Pulmonary artery endothelial cell (primary cell): ENCODE data around the gene CCDC178. TPM values are rescaled to one million over a fixed set of nuclear protein-coding genes. Genes with fewer than 3 reads are reported as not detected.

ENCODE experiments used
- DNase-seq: peaks from one replicate; pipeline ENCODE4 v3.0.0-alpha.2; 2011; ENCODE audit warnings: low read depth, low spot score
- total RNA-seq: library from RNA; depleted of rRNA; stranded (reverse); fragments of >200 nt; gene quantifications from 2 replicates; pipeline ENCODE4 v1.2.3, GENCODE V29; 2014

The CCDC178 gene
- total RNA-seq, 1 donor from 2014 or later = not detected

GRCh38 chr18:33123862-33124518 lies 316.5 kb downstream of the CCDC178 start:
- DNase-seq = no peak

DNA sequence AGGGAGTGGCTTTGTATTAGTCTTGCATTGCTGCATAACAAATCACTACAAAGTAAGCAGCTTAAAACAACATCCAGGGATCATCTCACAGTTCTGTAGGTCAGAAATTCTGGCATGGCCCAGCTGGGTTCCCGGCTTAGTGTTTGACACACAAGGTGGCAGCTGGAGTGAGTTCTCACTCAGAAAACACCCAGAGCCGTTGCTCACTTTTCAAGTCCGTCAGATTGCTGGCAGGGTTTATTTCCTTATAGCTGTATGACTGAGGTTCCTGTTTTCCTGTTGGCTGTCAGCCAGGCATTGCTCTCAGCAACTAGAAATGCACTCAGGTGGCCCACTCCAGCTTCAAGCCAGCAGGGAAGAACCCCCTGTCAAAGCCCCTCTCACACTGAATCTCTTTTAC lies 324.1 kb downstream of the CCDC178 start:
- DNase-seq = no peak

GRCh38 chr18:33115917-33116316 lies 324.6 kb downstream of the CCDC178 start:
- no peak for DNase-seq

DNA sequence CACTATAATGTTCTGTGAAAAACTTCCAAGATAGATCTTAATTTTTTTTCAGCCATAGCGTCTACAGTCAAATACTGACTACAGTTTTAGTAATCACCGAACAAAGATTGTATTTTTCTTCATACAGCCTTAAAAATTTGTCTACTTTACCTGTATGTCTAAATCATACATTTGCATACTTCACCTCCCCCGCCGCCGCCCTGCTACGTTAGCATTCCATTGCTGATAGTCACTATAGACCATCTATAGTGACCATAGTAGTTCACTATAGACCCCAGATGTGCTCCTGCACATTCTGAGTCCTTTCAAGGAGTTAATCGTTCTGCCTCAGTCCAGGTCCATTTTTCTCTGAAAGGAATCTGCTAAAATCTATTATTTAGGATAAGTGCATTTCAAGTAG lies 325.0 kb downstream of the CCDC178 start:
- no peak for DNase-seq

GRCh38 chr18:33114749-33115148 lies 325.8 kb downstream of the CCDC178 start:
- DNase-seq = no peak

DNA sequence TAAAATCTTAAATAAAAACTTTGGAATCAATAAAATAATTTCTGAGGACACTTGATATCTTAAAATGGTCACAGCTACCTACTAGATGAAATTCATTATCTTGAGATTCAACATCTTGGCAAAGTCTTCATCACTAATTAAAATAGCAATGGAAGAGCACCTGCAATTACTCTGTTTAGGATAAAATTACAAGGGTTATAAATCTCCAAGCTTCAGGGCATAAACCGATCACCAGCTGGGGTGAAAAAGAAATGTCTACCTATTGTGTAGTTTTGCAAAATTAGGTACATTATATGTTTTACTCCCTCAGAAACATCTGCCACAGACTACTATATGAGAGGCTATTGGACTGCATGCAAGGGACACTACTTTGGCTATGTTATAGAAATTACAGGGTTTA lies 327.1 kb downstream of the CCDC178 start:
- no peak for DNase-seq

GRCh38 chr18:33107511-33107910 lies 333.0 kb downstream of the CCDC178 start:
- DNase-seq = no peak

GRCh38 chr18:33101316-33101715 lies 339.2 kb downstream of the CCDC178 start:
- DNase-seq = no peak

DNA sequence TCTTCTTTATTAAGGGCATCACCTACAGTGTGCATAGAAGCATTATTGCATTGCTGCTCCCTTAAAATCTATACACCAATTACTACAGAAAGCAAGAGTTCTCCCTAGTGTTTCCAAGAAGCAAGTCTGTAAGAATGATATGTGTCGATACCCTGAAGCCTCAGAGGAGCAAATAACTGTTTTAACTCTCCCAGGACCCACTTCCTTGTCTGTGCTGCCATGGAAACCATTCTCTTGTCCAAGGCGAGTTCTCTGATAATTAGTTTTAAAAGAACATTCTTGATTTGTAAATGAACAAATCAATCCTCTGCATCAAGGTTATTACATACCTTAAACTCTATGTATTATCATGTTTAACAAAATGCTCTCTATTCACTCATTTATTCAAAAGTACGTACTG lies 340.9 kb downstream of the CCDC178 start:
- DNase-seq = no peak

DNA sequence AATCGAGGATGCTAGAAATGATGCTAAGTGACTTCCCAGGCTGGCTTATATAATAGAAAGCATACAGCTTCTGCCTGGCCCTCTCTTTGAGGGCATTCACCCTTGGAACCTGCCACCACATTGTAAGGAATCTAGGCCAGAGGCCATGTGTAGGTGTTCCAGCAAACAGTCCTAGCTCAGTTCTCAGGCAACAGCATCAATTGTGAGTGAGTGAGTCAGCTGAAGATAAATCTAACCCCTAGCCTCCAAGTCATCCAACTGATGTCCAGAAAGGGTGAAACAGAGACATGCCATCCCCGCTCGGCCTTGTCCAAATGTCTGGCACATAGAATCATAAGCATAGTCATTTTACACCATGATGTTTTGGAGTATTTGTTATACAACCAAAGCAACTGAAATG lies 343.4 kb downstream of the CCDC178 start:
- DNase-seq = no peak

DNA sequence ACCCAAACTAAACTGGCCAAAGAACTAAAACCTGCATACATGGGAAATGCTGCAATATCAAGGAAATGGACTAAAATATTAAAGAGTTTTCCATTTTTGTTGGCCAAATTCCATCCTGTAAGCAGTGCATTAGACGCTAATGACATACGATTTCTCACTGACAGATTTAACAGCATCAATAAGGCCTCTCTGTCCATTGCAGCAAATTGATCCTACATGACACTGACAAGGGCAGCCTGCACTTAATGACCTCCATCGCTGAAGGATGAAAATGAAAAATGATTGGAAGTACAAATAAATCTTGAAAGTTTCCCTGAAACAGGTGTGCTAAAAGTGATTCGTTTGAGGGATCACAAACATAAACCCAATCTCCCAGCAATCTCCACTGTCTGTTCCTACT lies 350.1 kb downstream of the CCDC178 start:
- no peak for DNase-seq

- DNase-seq = no peak
Measured at GRCh38 chr18:33076601-33077000, 363.9 kb downstream of the CCDC178 start.

DNA sequence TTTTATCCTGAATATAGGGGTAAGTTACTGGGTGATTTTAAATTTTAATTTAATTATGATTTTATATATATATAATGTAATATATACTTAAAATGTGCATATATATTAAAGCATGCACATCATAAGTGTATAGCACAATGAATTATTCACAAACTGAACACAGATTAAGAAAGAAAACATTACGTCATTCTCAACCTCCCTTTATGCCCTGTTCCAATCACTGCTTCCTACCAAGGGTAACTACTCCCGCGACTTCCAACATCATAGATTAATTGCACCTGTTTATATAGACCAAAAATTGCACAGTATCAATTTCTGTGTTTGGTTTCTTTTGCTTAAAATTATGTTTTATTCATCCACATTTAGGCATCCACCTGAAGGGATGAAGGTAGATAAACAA lies 366.4 kb downstream of the CCDC178 start:
- no peak for DNase-seq

GRCh38 chr18:33062834-33063364 lies 377.6 kb downstream of the CCDC178 start:
- no peak for DNase-seq

DNA sequence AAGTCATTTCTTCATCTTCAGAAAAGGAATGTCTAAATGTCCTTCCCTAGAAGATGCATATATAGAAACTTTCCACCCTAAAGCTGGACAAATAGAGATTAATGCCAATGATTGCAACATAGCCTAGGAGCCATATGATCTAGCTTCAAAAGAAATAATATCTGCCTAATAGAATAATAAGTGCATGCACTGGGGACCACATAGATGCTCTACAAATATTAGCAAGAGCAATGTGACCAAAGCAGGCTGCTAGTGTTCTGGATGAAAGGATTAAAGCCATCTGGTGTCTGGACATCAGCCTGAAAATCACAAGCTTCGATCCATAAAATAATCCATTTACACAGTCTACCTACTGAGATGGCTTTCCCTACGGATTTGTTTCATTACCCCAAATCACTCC lies 387.6 kb downstream of the CCDC178 start:
- DNase-seq = no peak

- no peak for DNase-seq
Measured at GRCh38 chr18:33051407-33051806, 389.1 kb downstream of the CCDC178 start.

GRCh38 chr18:33040213-33040612 lies 400.3 kb downstream of the CCDC178 start:
- no peak for DNase-seq

DNA sequence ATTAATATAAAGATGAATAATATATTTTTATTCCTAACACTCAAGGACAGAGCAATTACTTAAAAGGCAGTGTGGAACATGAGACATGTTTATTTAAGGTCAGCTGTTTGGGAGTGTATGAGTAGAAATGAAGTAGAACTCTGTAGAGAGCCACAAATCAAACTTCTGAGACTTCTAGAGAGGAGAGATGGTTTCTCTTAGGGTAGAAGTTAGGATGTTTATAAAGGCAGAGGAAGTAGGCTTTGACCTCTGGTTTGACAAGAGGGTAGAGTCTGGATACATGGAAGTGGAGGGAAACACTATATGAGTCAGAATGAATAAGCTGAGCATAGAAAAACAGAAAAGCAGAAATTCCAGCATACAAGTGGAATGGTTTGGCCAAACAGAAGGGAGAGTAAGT lies 405.6 kb downstream of the CCDC178 start:
- DNase-seq = no peak

GRCh38 chr18:33034212-33034611 lies 406.3 kb downstream of the CCDC178 start:
- no peak for DNase-seq

DNA sequence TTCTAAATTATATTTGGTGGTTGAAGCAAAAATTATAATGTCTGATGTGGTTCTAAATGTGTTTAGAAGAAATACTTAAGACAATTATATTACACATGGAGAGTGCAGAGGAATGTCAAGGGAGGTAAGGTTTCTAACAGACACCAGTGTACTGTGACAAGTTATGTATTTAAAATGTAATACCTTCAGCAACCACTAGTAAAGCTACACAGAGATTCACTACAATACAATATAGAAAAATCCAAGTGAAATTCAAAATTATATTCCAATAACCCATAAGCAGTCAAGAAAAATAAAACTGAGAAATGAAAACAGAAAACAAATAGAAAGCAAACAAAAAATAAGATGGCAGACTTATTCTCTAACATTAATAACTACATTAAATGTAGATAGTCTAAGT lies 418.2 kb downstream of the CCDC178 start:
- DNase-seq = no peak

DNA sequence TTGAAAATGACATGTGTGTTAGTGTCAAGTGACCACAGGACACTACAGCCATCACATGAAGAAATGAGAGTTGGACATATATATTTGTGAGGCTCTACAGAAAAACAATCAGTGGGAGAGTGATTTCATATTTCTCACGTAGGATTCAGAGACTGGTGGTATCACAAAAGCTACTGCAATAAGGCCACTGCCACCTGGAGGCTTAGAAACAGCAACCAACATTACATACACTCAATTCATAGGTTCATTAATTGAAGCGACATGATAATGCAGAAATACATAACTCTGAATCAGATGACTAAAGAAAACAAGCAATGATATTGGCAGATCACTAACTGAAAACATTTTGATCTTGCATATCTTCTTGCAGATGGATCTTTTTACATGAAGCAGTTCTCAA lies 419.6 kb downstream of the CCDC178 start:
- no peak for DNase-seq

DNA sequence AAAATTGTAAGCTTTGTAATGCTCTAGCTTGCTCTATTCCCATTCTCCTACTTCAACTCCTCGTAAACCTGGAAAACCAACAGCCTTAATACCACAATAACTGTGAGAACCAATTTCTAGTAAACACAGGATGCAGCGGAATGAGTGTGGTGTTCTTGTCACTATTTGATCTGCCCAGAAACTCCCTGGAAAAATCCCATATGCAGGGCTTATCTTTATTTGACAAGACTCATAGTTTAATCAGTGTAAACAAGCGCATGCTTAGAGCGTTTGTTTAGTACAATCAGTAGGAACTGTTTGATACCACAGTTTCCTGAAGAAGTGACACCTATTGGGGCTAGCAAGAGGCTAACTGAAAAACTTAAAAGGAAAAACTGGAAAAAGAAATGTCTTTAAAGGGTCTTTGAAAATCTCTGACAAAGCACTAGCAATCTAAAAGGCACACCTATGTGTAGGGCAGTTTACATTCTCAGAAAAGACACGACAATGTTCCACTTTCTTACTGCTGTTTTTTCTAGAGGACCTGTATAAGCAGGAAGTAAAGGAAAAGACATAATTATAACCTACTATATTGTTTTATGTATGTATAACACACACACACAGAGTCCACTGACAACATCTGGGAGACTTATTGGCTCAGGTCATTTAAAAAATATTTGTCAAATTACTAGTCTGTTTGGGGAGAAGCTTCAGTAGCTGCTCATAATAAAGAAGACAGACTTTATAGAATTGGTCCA lies 426.3 kb downstream of the CCDC178 start:
- no peak for DNase-seq

DNA sequence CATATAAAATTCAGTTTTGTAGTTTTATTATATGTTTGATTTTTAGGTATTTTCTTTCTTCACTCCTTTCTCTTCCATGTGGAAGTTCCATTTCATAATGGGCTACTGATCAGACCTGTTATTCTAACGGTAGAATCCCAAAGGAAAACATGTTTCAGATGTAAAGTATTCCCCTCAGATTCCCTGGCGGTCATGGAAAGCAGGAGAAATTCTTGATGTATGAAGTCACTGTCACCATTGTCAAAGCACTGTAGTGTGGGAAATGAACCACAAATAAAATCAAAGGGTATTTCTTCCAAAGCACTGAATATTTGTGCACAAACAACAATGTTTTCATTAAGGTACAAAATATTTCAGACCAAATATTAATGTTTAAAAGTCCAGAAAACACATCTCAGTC lies 430.4 kb downstream of the CCDC178 start:
- DNase-seq = no peak
